Measurements from ENCODE around the gene ZFYVE28.

The ZFYVE28 gene

GRCh38 chr4:2411786-2412510, 6.5 kb downstream of the ZFYVE28 start:
- no peak for DNase-seq (ENCODE audit: low read depth)

- no peak for DNase-seq (ENCODE audit: low read depth)
Observed at GRCh38 chr4:2409381-2409783, 9.1 kb downstream of the ZFYVE28 start.

GRCh38 chr4:2408976-2409375, 9.5 kb downstream of the ZFYVE28 start:
- DNase-seq (ENCODE audit: low read depth) = no peak

DNA sequence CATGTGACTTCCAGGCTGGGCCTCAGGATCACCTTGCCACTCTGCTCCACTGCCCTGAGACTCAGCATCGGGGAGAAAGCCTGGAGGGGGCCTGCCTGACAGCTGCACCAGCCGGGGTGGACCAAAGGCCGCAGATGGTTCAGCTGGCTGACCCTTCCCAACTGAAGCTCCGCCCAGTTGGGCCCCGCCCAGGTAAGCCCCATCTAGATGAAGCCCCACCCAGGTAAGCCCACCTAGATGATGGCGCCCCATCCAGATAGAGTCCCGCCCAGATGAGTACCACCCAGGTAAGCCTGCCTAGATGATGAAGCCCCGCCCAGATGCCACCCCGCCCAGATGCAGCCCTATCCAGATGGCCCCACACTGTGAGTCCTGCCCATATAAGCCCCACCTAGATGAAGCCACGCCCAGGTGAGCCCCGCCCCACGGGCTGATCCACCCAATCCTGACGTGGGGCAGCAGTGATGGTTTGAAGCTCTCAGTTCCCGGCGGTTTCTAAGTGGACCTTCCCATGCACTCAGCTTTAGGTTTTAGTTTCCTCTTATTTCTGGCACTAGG, 10.0 kb downstream of the ZFYVE28 start:
- DNase-seq (ENCODE audit: low read depth) = no peak

GRCh38 chr4:2407991-2408342, 10.5 kb downstream of the ZFYVE28 start:
- DNase-seq (ENCODE audit: low read depth) = no peak

GRCh38 chr4:2406920-2407319, 11.5 kb downstream of the ZFYVE28 start:
- DNase-seq (ENCODE audit: low read depth) = no peak

DNA sequence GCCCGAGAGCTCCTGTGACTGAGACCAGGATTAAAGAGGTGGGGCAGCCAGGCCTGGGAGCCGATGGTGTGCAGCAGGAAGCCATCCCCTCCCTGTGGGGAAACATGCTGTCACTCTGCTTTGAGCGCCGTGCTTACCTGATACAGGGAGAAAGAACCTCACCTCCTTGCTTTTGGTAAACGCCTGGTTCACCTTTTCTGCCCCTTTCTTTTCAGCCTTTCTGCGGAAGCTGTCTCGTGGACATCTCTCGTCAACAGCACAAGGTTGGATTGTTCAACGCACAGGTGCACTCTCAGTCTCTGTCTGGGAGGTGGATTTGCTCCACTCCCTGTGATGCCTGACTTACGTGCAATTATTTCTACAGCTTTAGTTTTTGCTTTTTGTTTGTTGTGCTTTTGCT, 12.0 kb downstream of the ZFYVE28 start:
- no peak for DNase-seq (ENCODE audit: low read depth)

GRCh38 chr4:2402941-2403340, 15.5 kb downstream of the ZFYVE28 start:
- no peak for DNase-seq (ENCODE audit: low read depth)

DNA sequence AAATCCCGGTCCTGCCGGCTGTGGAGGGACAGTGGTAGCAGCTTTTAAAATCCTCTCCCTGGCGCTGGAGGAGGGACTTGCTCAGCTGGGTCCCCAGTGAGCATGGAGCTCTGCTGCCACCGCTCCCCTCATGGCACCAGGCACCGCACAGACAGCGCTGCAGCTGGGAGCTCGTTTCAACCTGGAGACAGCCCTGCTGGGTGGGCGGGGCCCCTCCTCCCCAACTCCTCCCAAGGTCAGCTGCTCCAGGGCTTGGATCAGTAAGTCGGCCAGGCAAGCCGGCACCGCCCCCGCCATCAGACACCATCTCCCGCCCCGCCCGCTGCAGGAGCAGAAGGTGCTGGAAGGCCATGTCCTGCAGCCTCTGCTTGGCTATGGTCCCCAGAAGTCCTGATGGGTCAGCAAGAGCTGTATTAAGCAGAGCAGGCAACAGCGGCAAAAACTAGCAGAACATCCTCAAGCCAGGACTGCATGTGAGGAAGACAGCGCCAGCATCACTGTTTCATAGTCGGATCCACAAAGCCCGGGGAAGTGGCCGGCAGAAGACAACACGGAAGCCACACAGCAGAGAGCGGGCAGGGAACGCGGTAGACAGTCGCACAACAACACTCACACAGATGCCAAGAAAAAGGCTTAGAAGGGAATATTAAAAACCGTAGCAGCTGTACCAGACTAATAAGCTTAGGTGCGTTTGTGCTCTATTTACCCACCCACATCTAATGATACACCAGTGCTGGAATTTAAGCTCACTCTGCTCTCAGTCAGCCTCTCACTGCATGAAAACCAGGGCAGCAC, 16.2 kb downstream of the ZFYVE28 start:
- DNase-seq (ENCODE audit: low read depth) = no peak

- no peak for DNase-seq (ENCODE audit: low read depth)
Observed at GRCh38 chr4:2401610-2401983, 16.8 kb downstream of the ZFYVE28 start.

GRCh38 chr4:2400841-2401609, 17.4 kb downstream of the ZFYVE28 start:
- no peak for DNase-seq (ENCODE audit: low read depth)

GRCh38 chr4:2399631-2400190, 18.7 kb downstream of the ZFYVE28 start:
- DNase-seq (ENCODE audit: low read depth) = no peak

- no peak for DNase-seq (ENCODE audit: low read depth)
Observed at GRCh38 chr4:2399216-2399615, 19.2 kb downstream of the ZFYVE28 start.

DNA sequence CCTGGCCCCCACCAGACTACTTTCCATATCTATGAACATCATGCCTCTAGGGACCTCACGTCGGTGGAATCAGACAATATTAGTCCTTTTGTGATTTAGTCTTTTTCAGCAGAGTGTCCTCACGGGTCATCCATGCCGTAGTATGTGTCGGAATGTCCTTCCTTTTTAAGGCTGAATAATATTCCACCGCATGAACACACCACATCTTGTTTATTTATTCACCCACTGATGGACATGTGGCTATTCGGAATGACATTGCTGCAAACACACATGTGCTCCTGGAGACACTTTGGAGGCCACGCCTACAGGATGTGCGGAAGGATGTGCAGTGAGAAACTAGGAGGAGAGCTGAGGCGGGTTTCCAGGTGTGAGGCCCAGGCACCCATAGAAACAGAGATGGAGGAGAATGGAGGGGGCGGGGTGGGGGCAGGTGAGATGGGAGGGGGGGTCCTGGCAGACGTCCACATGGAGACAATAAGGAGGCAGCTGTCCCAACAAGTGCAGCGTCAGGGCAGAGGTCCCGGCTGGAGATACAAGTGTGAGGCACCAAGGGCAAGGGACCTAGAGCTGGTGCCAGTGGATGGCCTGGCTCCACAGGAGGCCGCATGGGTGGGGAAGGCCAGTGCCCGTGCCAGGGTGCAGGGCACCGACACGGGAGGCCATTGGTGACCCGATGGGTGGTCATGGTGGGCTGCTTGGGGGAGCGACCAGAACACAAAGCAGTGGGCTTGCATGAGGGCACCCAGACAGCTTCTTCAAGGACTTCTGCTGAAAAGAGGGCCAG, 20.7 kb downstream of the ZFYVE28 start:
- DNase-seq (ENCODE audit: low read depth) = no peak

- no peak for DNase-seq (ENCODE audit: low read depth)
Observed at GRCh38 chr4:2396781-2397368, 21.6 kb downstream of the ZFYVE28 start.

DNA sequence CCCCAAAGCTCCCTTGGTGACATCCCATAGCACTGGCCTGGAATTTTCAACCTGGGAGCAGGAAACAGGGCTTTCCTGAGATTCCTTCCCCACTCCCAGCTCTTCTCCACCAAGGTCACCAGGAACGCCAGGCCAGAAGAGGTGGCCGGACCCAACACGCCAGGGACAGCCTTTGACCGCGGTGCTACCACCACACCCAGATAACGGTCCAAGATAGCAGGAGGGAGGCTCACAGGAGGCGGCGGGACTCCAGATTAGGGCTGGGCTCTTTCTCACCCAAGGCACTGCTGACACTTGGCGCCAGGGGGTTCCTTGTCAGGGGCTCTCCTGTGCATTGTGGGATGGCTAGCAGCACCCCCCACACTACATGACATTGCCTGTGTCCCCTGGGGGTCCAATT, 22.9 kb downstream of the ZFYVE28 start:
- no peak for DNase-seq (ENCODE audit: low read depth)

- DNase-seq (ENCODE audit: low read depth) = no peak
Observed at GRCh38 chr4:2395038-2395437, 23.4 kb downstream of the ZFYVE28 start.

DNA sequence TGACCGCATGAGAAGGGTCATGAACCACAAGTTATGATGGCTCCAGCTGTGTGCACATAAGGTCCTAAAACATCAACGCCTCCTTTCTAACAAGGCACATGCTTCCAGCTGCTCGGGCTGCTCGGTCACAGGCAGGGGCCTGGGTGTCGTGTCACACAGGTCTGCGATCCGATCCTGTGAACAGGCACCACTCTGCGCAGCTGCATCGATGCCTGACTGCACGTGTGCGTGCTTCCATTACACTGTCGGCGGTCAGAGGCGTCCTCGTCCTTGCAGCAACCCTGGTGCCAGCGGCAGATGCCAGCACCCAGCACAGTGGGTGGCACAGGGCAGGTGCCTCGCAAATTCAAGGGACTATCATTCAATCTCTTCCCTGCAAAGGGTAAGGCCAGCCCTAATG, 23.9 kb downstream of the ZFYVE28 start:
- no peak for DNase-seq (ENCODE audit: low read depth)

DNA sequence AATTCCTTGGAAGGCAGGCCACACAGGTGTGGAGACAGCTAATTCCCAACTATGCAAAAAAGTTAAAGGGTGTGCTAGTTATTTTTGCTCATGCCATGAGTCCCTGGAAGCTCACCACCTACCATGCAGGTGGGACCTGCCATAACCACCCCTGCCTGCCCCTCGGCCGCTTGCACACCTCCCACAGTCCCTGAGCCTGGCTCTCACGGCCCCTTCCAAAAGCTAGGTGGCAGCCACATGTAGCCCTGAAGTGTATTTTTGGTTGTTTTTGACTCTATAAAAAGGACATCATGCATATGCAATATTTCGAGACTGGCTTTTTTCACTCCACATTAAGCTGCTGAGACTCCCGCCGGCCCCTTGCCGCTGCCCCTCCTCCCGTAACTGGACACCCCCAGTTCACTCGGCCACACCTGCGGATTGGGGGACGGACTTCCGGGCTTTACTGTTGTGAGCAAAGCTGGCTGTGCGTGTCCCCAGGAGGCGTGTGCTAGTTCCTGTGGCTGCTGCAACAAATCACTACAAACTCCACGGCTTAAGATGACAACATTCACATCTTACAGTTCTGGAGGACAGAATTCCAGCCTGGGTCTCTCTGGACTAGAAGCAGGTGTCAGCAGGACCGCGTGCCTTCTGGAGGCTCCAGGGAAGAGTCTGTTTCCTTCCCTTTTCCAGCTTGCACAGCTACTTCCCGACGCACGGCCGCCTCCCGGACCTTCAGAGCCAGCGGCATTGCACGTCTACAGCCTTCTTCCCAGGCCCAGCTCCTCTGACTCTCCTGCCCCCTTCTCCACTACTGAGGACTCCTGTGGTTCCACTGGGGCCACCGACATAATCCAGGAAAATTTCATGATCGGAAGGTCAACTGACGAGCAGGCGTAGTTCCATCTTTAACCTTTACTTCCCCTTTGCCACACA, 24.8 kb downstream of the ZFYVE28 start:
- DNase-seq (ENCODE audit: low read depth) = no peak

DNA sequence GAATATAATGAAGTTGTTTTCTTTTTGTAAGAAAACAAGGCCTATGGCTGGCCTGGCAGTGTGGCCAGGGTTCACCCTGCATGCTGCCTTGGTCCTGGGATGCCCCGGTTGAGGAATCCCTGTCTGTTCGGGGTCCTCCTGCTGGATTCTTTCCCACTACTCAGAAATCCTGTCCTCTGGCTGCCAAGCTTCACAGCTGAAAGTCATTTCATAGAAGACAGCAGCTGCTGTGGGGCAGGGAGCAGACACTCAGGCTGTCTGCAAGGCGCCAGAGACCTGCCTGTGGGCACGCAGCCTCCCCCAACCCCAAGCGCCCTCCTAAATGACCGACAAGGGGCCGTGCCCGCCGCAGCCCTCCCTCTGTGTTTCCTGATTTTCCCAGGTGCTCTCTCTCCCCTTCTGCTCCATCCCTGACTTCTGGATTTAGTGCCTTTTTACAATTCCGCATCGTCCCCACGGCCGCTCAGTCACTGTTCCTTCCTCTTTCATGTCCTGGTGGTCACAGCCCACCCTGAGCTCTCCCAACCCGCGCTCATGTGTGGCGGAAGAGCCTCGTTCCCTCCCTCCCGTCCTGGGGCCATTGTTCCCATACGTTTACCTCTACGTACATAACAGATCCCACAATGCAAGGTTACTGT, 27.5 kb downstream of the ZFYVE28 start:
- no peak for DNase-seq (ENCODE audit: low read depth)

Measured in T-helper 22 cell (primary cell).